ENCODE measurements around the gene ASXL1.

GRCh38 chr20:32378461-32378860, 20.3 kb downstream of the ASXL1 start:
- no peak for TF ChIP-seq REST (IDR thresholded peaks at IDR 0.05)
- TF ChIP-seq CTCF (IDR thresholded peaks at IDR 0.05) = no peak
- no peak for TF ChIP-seq NR3C1 (IDR thresholded peaks at IDR 0.05)
- TF ChIP-seq TP53 (CRISPR knock-in tag; IDR thresholded peaks at IDR 0.05) = no peak
- TF ChIP-seq SMC3 (IDR thresholded peaks at IDR 0.05) = no peak
- no peak for TF ChIP-seq CHD2 (IDR thresholded peaks at IDR 0.05; ENCODE audit: low read length, partially characterized antibody)
- no peak for TF ChIP-seq POLR2A (IDR thresholded peaks at IDR 0.05; ENCODE audit: low read length)
